ENCODE measurements around the gene CYTH1. TPM values are rescaled to one million over a fixed set of nuclear protein-coding genes. Genes with fewer than 3 reads are reported as not detected.
A peak's percentile ranks its signal among the peaks of the same experiment; 100 is the strongest.

Gene CYTH1
- total RNA-seq, 2 experiments from 2014 or later = 521 to 525 TPM

- no peaks in the 10 kb centered on the region for H3K9me3 Mint-ChIP-seq
- intact Hi-C loops (cut with DNase I, micrococcal nuclease) = no loop called here
- H3K36me3 ChIP-seq (ENCODE audit: insufficient read depth, low read length) = peaks cover 98% of the 10 kb centered on the region
- CTCF ChIA-PET = no interaction called here
- POLR2A ChIA-PET = interaction anchor here (2.2 kb wide), 1 partner anchor 8 kb away, joined by 10 read pairs; no protein-coding TSS in a partner anchor
- no peak for TF ChIP-seq CTCF (IDR thresholded peaks at IDR 0.05)
- no peak overlapping the region for H3K27ac ChIP-seq (ENCODE audit: low read depth in 1 of 2, low read length in 2 of 2)
- DNase-seq (no peak), ATAC-seq (ENCODE audit: poor library complexity) (no peak)
- peaks cover 70% of the 10 kb centered on the region for H3K4me1 Mint-ChIP-seq (ENCODE audit: low read depth)
- peaks cover 99% of the 10 kb centered on the region for H3K36me3 Mint-ChIP-seq (ENCODE audit: low read depth)
- no peaks in the 10 kb centered on the region for H3K9me3 ChIP-seq (ENCODE audit: control insufficient read depth in 1 of 2, insufficient read depth in 1 of 2, low read length in 2 of 2)
- peaks cover 15% of the 10 kb centered on the region for H3K4me1 ChIP-seq (ENCODE audit: insufficient read depth, low read length)
- H3K27me3 Mint-ChIP-seq = no peaks in the 10 kb centered on the region
- H3K4me3 ChIP-seq (ENCODE audit: low read length) = no peak overlapping the region
- H3K27me3 ChIP-seq (ENCODE audit: control insufficient read depth in 1 of 2, insufficient read depth in 2 of 2, low read length in 2 of 2) = no peaks in the 10 kb centered on the region
- peak overlapping the region; percentile 91 for H3K27ac Mint-ChIP-seq
- peak overlapping the region; percentile 51 for H3K4me3 Mint-ChIP-seq
Observed at GRCh38 chr17:78826836-78827509, 44.9 kb upstream of the CYTH1 start.

- peaks cover 18% of the 10 kb centered on the region for H3K4me1 ChIP-seq (ENCODE audit: insufficient read depth, low read length)
- ChIA-PET POLR2A (no interaction called here), CTCF (no interaction called here)
- Mint-ChIP-seq H3K9me3 (no peaks in the 10 kb centered on the region), H3K4me1 (ENCODE audit: low read depth) (peaks cover 67% of the 10 kb centered on the region), H3K27ac (peak overlapping the region; percentile 91), H3K36me3 (ENCODE audit: low read depth) (peaks cover 99% of the 10 kb centered on the region), H3K4me3 (peak overlapping the region; percentile 51), H3K27me3 (no peaks in the 10 kb centered on the region)
- no peak overlapping the region for H3K4me3 ChIP-seq (ENCODE audit: low read length)
- no peaks in the 10 kb centered on the region for H3K9me3 ChIP-seq (ENCODE audit: control insufficient read depth in 1 of 2, insufficient read depth in 1 of 2, low read length in 2 of 2)
- intact Hi-C loops (cut with DNase I, micrococcal nuclease) = no loop called here
- H3K27ac ChIP-seq (ENCODE audit: low read depth in 1 of 2, low read length in 2 of 2) = no peak overlapping the region
- H3K27me3 ChIP-seq (ENCODE audit: control insufficient read depth in 1 of 2, insufficient read depth in 2 of 2, low read length in 2 of 2) = no peaks in the 10 kb centered on the region
- ATAC-seq (ENCODE audit: poor library complexity) (no peak), DNase-seq (no peak)
- no peak for TF ChIP-seq CTCF (IDR thresholded peaks at IDR 0.05)
- H3K36me3 ChIP-seq (ENCODE audit: insufficient read depth, low read length) = peaks cover 98% of the 10 kb centered on the region
Observed at GRCh38 chr17:78826421-78826820, 44.3 kb upstream of the CYTH1 start.

GRCh38 chr17:78825696-78826095, 43.6 kb upstream of the CYTH1 start:
- Histone ChIP-seq H3K4me3 (ENCODE audit: low read length) (no peak overlapping the region), H3K36me3 (ENCODE audit: insufficient read depth, low read length) (peaks cover 96% of the 10 kb centered on the region), H3K9me3 (ENCODE audit: control insufficient read depth in 1 of 2, insufficient read depth in 1 of 2, low read length in 2 of 2) (no peaks in the 10 kb centered on the region), H3K27ac (ENCODE audit: low read depth in 1 of 2, low read length in 2 of 2) (no peak overlapping the region), H3K27me3 (ENCODE audit: control insufficient read depth in 1 of 2, insufficient read depth in 2 of 2, low read length in 2 of 2) (no peaks in the 10 kb centered on the region), H3K4me1 (ENCODE audit: insufficient read depth, low read length) (peaks cover 23% of the 10 kb centered on the region)
- DNase-seq (no peak), ATAC-seq (ENCODE audit: poor library complexity) (no peak)
- Mint-ChIP-seq H3K9me3 (no peaks in the 10 kb centered on the region), H3K27me3 (no peaks in the 10 kb centered on the region), H3K27ac (peak overlapping the region; percentile 91), H3K4me3 (peak overlapping the region; percentile 16), H3K4me1 (ENCODE audit: low read depth) (peaks cover 71% of the 10 kb centered on the region), H3K36me3 (ENCODE audit: low read depth) (peaks cover 100% of the 10 kb centered on the region)
- ChIA-PET POLR2A (no interaction called here), CTCF (no interaction called here)
- TF ChIP-seq CTCF (IDR thresholded peaks at IDR 0.05) = no peak
- intact Hi-C loops (cut with DNase I, micrococcal nuclease) = no loop called here

Measured in CD4-positive, alpha-beta T cell (primary cell).